BLaER1 treated with 17β-estradiol and CSF1 and Interleukin-3, amounts not matched to agents 10 nM and 100 nM (cell line): ENCODE measurements around the gene PLA2G12A.

Source experiments
- H3K27ac ChIP-seq, 11 experiments: shearing (Covaris generic); formaldehyde crosslinking; 2 replicates each; pipeline ENCODE4 v1.8.1; 2022
- H3K27me3 ChIP-seq, 11 experiments: shearing (Covaris generic); formaldehyde crosslinking; 2 replicates each; pipeline ENCODE4 v1.8.1; 2022
- H3K36me3 ChIP-seq, 11 experiments: shearing (Covaris generic); formaldehyde crosslinking; 2 replicates each; pipeline ENCODE4 v1.8.1; 2022
- H3K4me1 ChIP-seq, 10 experiments: shearing (Covaris generic); formaldehyde crosslinking; 2 replicates each; pipeline ENCODE4 v1.8.1; 2022
- H3K4me2 ChIP-seq, 11 experiments: shearing (Covaris generic); formaldehyde crosslinking; 2 replicates each; pipeline ENCODE4 v1.8.1; 2022
- H3K4me3 ChIP-seq, 10 experiments: shearing (Covaris generic); formaldehyde crosslinking; 2 replicates each; pipeline ENCODE4 v1.8.1; 2022
- H3K9ac ChIP-seq, 11 experiments: shearing (Covaris generic); formaldehyde crosslinking; 2 replicates each; pipeline ENCODE4 v1.8.1; 2022
- H3K9me3 ChIP-seq, 11 experiments: shearing (Covaris generic); formaldehyde crosslinking; replicated peaks in 1 of 11; 2 replicates each; pipeline ENCODE4 v1.8.1; 2022
- H4K20me1 ChIP-seq, 11 experiments: shearing (Covaris generic); formaldehyde crosslinking; 2 replicates each; pipeline ENCODE4 v1.8.1; 2022
- Cebpa-rat ChIP-seq, 11 experiments: shearing (Covaris generic); IDR thresholded peaks; 2 replicates each; pipeline ENCODE4 v1.8.1; 2022

Gene PLA2G12A

DNA sequence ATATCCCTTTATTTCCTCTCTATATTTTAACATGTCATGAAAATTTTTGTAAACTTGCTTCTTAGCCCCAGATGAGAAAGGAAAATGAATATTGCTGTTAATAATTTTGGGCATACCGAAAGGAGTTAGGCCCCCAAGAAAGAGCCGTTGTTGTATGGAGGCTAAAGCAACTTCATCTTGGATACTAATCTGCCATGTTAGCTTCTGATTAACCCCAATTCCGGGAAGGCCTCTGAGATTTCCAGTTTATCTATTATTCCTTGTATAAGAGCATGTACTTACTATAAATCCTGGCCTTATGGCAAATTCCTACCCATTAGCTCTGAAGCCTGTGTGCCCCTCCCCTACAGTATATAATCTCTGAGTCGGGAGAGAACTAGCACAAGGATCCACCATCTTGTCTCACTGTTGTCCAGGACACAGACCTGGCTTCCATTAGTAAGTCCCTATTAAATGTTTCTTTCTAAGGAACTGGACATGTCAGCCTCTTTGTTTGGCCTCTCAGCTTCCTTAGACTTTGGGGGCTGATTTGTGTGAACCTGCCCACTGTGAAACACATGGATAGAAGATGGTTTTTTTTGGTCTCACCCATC, 20.9 kb upstream of the PLA2G12A start:
- no peaks in the 10 kb centered on the region for H4K20me1 ChIP-seq
- H3K4me2 ChIP-seq, result no peak overlapping the region
- peaks cover 0 to 3% (median 0%) of the 10 kb centered on the region in 10 experiments; a peak in 2 of 20 replicates for H3K4me1 ChIP-seq
- H3K36me3 ChIP-seq, result no peaks in the 10 kb centered on the region
- TF ChIP-seq Cebpa-rat (IDR thresholded peaks at IDR 0.05), result no peak
- no peaks in the 10 kb centered on the region for H3K27me3 ChIP-seq
- H3K9ac ChIP-seq, result no peak overlapping the region
- H3K27ac ChIP-seq, result no peak overlapping the region
- no peaks in the 10 kb centered on the region for H3K9me3 ChIP-seq
- no peak overlapping the region for H3K4me3 ChIP-seq

DNA sequence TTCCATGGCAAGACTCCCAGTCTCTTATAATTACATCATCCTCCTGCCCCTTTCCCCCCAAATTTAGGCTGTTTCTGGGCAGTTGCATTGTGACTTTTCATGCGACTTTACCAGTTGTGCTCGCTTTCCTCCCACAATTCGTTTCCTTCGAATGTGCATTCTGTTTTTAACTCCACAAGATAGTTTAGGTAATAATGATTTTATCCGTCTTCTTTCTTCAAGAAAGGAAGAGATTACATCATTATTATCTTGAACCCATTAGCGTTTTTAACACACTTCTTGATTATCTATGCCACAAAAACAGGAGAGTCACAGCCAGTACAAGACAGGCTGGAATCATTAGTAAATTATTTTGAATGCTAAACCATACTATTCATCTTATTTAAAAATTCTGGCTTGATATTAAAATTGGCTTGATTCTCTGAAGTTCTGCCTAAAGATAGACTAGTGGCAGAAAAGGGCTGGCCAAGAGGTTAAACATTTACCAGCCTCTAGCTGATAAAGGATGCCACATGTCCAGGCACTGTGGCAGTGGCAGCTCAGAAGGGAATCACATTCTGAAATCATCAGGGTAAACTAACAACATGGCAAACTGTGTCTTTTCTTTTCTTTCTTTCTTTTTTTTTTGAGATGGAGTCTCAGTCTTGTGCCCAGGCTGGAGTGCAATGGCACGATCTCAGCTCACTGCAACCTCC, 19.7 kb upstream of the PLA2G12A start:
- Histone ChIP-seq H3K9ac (no peak overlapping the region), H3K4me3 (no peak overlapping the region), H4K20me1 (no peaks in the 10 kb centered on the region), H3K36me3 (no peaks in the 10 kb centered on the region), H3K4me1 (no peaks in the 10 kb centered on the region), H3K27me3 (no peaks in the 10 kb centered on the region), H3K27ac (no peak overlapping the region), H3K4me2 (no peak overlapping the region), H3K9me3 (no peaks in the 10 kb centered on the region)
- no peak for TF ChIP-seq Cebpa-rat (IDR thresholded peaks at IDR 0.05)

DNA sequence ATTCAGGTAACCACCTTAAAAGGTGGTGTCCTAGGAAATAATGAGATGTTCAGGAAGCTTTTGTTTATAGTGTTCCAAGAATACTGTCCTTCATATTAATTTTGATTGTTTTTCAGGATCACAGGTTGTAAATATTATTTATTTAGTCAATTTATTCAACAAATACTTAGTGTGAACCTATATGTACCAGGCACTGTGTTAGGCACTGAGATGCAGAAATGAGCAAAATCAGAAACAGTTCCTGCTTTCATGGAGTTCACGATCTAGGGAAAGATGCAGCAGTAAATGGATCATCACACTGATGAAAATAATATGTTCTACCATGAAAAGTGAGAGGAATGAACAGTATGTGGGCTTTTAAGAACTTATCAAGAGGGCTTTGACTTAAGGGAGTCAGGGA, 18.2 kb upstream of the PLA2G12A start:
- no peak for TF ChIP-seq Cebpa-rat (IDR thresholded peaks at IDR 0.05)
- H3K9me3 ChIP-seq, result no peaks in the 10 kb centered on the region
- H3K4me2 ChIP-seq, result no peak overlapping the region
- no peaks in the 10 kb centered on the region for H3K27me3 ChIP-seq
- no peak overlapping the region for H3K4me3 ChIP-seq
- H3K36me3 ChIP-seq, result no peaks in the 10 kb centered on the region
- no peaks in the 10 kb centered on the region for H4K20me1 ChIP-seq
- no peak overlapping the region for H3K9ac ChIP-seq
- H3K27ac ChIP-seq, result no peak overlapping the region
- no peaks in the 10 kb centered on the region for H3K4me1 ChIP-seq

DNA sequence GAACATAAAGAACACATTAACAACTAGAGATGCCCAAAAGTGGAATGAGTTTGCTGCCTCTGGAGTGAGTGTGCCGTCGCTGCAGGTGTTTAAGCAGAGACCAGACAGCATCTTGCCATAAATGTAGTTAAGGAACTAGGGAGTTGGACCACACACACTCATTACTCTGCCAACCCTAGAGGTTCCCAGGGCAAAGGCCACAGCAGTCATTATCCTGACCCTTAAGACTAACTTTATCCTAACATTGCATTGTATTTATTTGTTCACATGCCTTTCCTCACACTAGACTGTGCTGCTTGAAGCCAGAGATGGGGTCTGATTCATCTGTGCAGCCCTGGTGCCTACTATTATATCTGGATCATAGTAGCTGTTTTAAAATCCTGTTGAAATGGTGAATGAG, 16.9 kb upstream of the PLA2G12A start:
- no peak overlapping the region for H3K4me2 ChIP-seq
- H3K36me3 ChIP-seq, result no peaks in the 10 kb centered on the region
- H3K9ac ChIP-seq, result no peak overlapping the region
- no peak overlapping the region for H3K4me3 ChIP-seq
- no peaks in the 10 kb centered on the region for H3K4me1 ChIP-seq
- no peaks in the 10 kb centered on the region for H3K9me3 ChIP-seq
- H3K27ac ChIP-seq, result no peak overlapping the region
- TF ChIP-seq Cebpa-rat (IDR thresholded peaks at IDR 0.05), result no peak
- H3K27me3 ChIP-seq, result no peaks in the 10 kb centered on the region
- no peaks in the 10 kb centered on the region for H4K20me1 ChIP-seq

DNA sequence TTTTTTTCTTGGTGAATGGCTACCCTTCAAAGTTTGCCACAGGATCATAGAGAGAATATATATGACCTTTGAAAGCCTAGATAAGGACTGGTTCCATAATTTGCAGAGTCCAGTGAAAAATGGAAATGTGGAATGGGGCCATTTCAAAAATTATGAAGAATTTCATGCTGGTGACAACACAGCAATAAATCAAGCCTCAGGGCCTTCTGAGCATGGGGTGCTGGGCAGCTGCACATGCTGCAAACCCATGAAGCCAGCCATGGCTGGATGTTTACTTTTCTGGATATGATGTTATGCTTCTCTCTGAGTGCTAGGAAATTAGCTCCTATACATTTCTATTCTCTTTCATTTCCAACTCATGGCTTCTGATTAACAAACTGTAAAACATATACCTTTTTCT, 16.0 kb upstream of the PLA2G12A start:
- Histone ChIP-seq H3K36me3 (no peaks in the 10 kb centered on the region), H3K4me1 (no peaks in the 10 kb centered on the region), H3K27ac (no peak overlapping the region), H4K20me1 (no peaks in the 10 kb centered on the region), H3K4me2 (no peak overlapping the region), H3K9me3 (no peaks in the 10 kb centered on the region), H3K9ac (no peak overlapping the region), H3K4me3 (no peak overlapping the region), H3K27me3 (no peaks in the 10 kb centered on the region)
- TF ChIP-seq Cebpa-rat (IDR thresholded peaks at IDR 0.05), result no peak

DNA sequence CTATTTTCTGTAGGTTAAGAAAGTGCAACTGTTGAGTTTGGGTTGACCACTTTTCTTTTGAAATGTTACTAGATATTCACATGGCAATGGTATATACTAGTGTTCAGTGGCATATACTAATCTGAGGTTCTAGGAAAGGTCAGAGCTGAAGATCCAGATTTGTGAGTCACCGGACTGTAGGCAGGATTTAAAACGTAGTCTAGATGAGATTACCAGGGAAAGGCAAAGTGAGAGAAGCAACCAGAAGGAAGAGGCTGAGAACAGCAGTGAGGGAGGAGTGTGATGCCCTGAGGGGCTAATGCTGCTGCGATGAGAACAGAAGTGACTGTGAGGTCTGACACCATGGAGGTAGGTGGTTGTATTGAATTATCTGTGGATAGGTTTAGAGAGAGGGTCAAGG, 9.7 kb upstream of the PLA2G12A start:
- Histone ChIP-seq H3K4me1 (no peaks in the 10 kb centered on the region), H3K36me3 (no peaks in the 10 kb centered on the region), H3K27ac (no peak overlapping the region), H3K9me3 (no peaks in the 10 kb centered on the region), H3K9ac (no peak overlapping the region), H3K4me2 (no peak overlapping the region), H3K27me3 (no peaks in the 10 kb centered on the region), H3K4me3 (no peak overlapping the region), H4K20me1 (no peaks in the 10 kb centered on the region)
- no peak for TF ChIP-seq Cebpa-rat (IDR thresholded peaks at IDR 0.05)

DNA sequence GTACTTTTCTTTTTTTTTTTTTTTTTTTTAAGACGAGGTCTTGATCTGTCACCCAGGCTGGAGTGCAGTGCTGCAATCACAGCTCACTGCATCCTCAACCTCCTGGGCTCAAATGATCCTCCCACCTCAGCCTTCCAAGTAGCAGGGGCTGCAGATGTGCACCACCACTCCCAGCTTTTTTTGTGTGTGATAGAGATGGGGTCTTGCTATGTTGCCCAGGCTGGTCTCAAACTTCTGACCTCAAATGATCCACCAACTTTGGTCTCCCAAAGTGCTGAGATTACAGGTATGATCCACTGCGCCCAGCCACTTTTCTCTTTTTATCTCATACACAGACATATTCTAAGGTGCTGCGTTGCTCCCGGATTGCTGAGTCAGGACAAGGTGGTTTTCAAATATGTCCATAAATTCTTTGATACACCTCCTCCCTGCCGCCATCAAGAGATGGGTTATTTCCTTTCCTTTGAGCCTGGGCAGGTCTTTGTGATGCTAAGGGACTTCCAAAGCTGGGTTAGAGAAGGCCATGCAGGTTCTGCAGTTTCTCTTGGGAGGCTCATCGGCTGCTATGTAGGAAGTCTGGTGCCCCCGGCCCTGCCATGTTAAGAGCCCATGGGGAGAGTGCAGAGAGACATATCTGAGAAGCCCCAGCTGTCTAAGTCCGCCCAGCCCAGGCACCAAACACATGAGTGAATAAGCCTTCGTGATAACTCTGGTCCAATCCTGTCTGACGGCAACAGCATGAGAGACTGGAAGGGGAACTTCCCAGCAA, 8.4 kb upstream of the PLA2G12A start:
- H3K4me1 ChIP-seq, result no peaks in the 10 kb centered on the region
- H3K36me3 ChIP-seq, result no peaks in the 10 kb centered on the region
- no peak overlapping the region for H3K4me2 ChIP-seq
- H3K27ac ChIP-seq, result no peak overlapping the region
- H3K9ac ChIP-seq, result no peak overlapping the region
- no peak overlapping the region for H3K4me3 ChIP-seq
- H3K27me3 ChIP-seq, result no peaks in the 10 kb centered on the region
- no peak for TF ChIP-seq Cebpa-rat (IDR thresholded peaks at IDR 0.05)
- H4K20me1 ChIP-seq, result no peaks in the 10 kb centered on the region
- no peaks in the 10 kb centered on the region for H3K9me3 ChIP-seq

DNA sequence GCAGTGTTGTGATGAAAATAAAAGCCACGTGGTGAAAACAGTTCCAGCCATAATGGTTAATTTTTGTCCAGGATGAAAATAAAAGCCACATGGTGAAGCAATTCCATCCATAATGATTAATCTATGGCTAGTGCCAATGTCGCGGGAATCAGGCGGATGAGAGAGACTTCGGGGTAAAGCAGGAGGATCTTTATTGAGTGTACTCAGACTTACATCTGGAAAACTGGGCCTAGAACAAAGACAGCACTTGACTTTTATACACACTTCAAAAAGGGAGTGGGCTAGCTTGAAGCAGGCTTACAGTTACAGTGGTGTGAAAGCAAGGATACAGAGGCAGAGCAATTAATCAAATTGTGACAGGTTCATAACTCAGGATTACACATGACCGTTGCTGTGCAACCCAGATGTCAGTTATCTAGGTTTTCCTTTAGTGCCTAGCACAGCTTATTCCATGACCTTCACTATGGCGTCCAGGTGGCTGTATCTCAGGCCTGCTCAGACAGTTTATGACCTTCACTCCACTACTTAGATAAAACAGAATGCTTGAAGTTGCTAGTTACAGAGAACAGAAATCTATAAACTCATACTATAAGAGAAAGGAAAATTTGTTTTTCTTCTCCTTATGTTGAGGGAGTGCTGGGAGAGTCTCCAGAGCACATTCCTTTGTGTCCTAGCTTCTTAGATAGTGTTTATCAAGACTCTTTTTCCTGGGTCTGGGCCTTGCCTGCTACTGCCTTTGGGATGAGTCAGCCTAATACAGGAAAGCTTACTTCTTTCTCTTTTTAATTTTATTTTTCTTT, 5.9 kb upstream of the PLA2G12A start:
- TF ChIP-seq Cebpa-rat (IDR thresholded peaks at IDR 0.05), result no peak
- Histone ChIP-seq H3K9ac (no peak overlapping the region), H4K20me1 (no peaks in the 10 kb centered on the region), H3K27ac (no peak overlapping the region), H3K27me3 (no peaks in the 10 kb centered on the region), H3K36me3 (no peaks in the 10 kb centered on the region), H3K9me3 (no peaks in the 10 kb centered on the region), H3K4me2 (no peak overlapping the region), H3K4me3 (no peak overlapping the region), H3K4me1 (peaks cover 0 to under 1% (median 0%) of the 10 kb centered on the region in 10 experiments; a peak in 3 of 20 replicates)

DNA sequence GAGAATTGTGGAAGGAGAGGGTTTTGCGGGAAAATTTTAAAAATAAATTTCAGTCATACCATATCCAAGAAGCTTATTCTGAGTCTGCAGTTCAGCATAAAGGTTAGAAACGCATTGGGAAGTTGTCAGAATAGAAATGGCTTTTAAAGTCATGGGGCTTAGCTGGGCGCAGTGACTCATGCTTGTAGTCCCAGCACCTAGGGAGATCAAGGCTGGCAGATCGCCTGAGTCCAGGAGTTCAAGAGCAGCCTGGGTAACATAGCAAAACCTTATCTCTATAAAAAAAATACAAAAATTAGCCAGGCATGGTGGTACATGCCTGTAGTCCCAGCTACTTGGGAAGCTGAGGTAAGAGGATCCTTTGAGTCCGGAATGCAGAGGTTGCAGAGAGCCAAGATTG, 3.9 kb upstream of the PLA2G12A start:
- Histone ChIP-seq H3K4me3 (no peak overlapping the region), H3K4me2 (no peak overlapping the region), H4K20me1 (no peaks in the 10 kb centered on the region), H3K9me3 (no peaks in the 10 kb centered on the region), H3K27me3 (no peaks in the 10 kb centered on the region), H3K36me3 (no peaks in the 10 kb centered on the region), H3K9ac (no peak overlapping the region), H3K27ac (no peak overlapping the region), H3K4me1 (peaks cover 5 to 13% (median 6%) of the 10 kb centered on the region in 10 experiments)
- TF ChIP-seq Cebpa-rat (IDR thresholded peaks at IDR 0.05), result no peak
